Mucosa of stomach (tissue), 1 donor: Measurements from ENCODE around the gene NPHP4.

ENCODE experiments used
- H3K27me3 ChIP-seq: one replicate; pipeline ENCODE4 v1.7.0; 2013; ENCODE audit warnings: mild to moderate bottlenecking, low read length; ENCODE audit not compliant: control insufficient read depth, insufficient read depth
- H3K36me3 ChIP-seq: one replicate; pipeline ENCODE4 v1.7.0; 2013; ENCODE audit warnings: low read length; ENCODE audit not compliant: control insufficient read depth, insufficient read depth
- H3K4me1 ChIP-seq: one replicate; pipeline ENCODE4 v1.7.0; 2013; ENCODE audit warnings: mild to moderate bottlenecking, low read length; ENCODE audit not compliant: control insufficient read depth, insufficient read depth
- H3K4me3 ChIP-seq: one replicate; pipeline ENCODE4 v1.7.0; 2013; ENCODE audit warnings: low read length
- H3K9ac ChIP-seq: one replicate; pipeline ENCODE4 v1.7.0; 2013; ENCODE audit warnings: mild to moderate bottlenecking, low read length, moderate library complexity
- H3K9me3 ChIP-seq: one replicate; pipeline ENCODE4 v1.7.0; 2013; ENCODE audit warnings: mild to moderate bottlenecking, low read length, moderate library complexity; ENCODE audit not compliant: control insufficient read depth
- donor health status: Pancreatic carcinoma.

The NPHP4 gene

GRCh38 chr1:5827516-5827915 is 164.7 kb downstream of the NPHP4 start:
- H3K4me3 ChIP-seq = no peak overlapping the region
- H3K9me3 ChIP-seq = no peaks in the 10 kb centered on the region
- no peaks in the 10 kb centered on the region for H3K4me1 ChIP-seq
- H3K9ac ChIP-seq = no peak overlapping the region
- H3K27me3 ChIP-seq = peaks cover 5% of the 10 kb centered on the region
- no peaks in the 10 kb centered on the region for H3K36me3 ChIP-seq

- Histone ChIP-seq H3K4me1 (no peaks in the 10 kb centered on the region), H3K27me3 (peaks cover 3% of the 10 kb centered on the region), H3K9ac (no peak overlapping the region), H3K9me3 (no peaks in the 10 kb centered on the region), H3K4me3 (no peak overlapping the region), H3K36me3 (no peaks in the 10 kb centered on the region)
These were observed 165.6 kb downstream of the NPHP4 start for GRCh38 chr1:5826601-5827000.

GRCh38 chr1:5822726-5823125 is 169.5 kb downstream of the NPHP4 start:
- Histone ChIP-seq H3K36me3 (no peaks in the 10 kb centered on the region), H3K4me3 (no peak overlapping the region), H3K9me3 (no peaks in the 10 kb centered on the region), H3K27me3 (no peaks in the 10 kb centered on the region), H3K4me1 (no peaks in the 10 kb centered on the region), H3K9ac (no peak overlapping the region)

GRCh38 chr1:5822266-5822665 is 170.0 kb downstream of the NPHP4 start:
- Histone ChIP-seq H3K36me3 (no peaks in the 10 kb centered on the region), H3K4me3 (no peak overlapping the region), H3K27me3 (no peaks in the 10 kb centered on the region), H3K9ac (no peak overlapping the region), H3K9me3 (no peaks in the 10 kb centered on the region), H3K4me1 (no peaks in the 10 kb centered on the region)

GRCh38 chr1:5821540-5822176 is 170.6 kb downstream of the NPHP4 start:
- no peak overlapping the region for H3K4me3 ChIP-seq
- H3K27me3 ChIP-seq = no peaks in the 10 kb centered on the region
- no peaks in the 10 kb centered on the region for H3K4me1 ChIP-seq

GRCh38 chr1:5820026-5820421 is 172.2 kb downstream of the NPHP4 start:
- no peaks in the 10 kb centered on the region for H3K4me1 ChIP-seq
- H3K36me3 ChIP-seq = no peaks in the 10 kb centered on the region
- H3K4me3 ChIP-seq = no peak overlapping the region
- no peaks in the 10 kb centered on the region for H3K9me3 ChIP-seq
- no peak overlapping the region for H3K9ac ChIP-seq
- H3K27me3 ChIP-seq = no peaks in the 10 kb centered on the region

More at GRCh38 chr1:5821540-5822176, 170.6 kb downstream of the NPHP4 start:
- Histone ChIP-seq H3K36me3 (no peaks in the 10 kb centered on the region), H3K9ac (no peak overlapping the region), H3K9me3 (no peaks in the 10 kb centered on the region)

GRCh38 chr1:5819391-5820025 is 172.7 kb downstream of the NPHP4 start:
- H3K36me3 ChIP-seq = no peaks in the 10 kb centered on the region
- H3K9me3 ChIP-seq = no peaks in the 10 kb centered on the region
- no peaks in the 10 kb centered on the region for H3K27me3 ChIP-seq
- no peaks in the 10 kb centered on the region for H3K4me1 ChIP-seq
- H3K9ac ChIP-seq = no peak overlapping the region
- no peak overlapping the region for H3K4me3 ChIP-seq

GRCh38 chr1:5818755-5819154 is 173.5 kb downstream of the NPHP4 start:
- H3K36me3 ChIP-seq = no peaks in the 10 kb centered on the region
- no peak overlapping the region for H3K4me3 ChIP-seq
- no peak overlapping the region for H3K9ac ChIP-seq
- no peaks in the 10 kb centered on the region for H3K27me3 ChIP-seq
- H3K9me3 ChIP-seq = no peaks in the 10 kb centered on the region
- H3K4me1 ChIP-seq = no peaks in the 10 kb centered on the region

GRCh38 chr1:5815716-5816115 is 176.5 kb downstream of the NPHP4 start:
- no peaks in the 10 kb centered on the region for H3K4me1 ChIP-seq
- no peak overlapping the region for H3K9ac ChIP-seq
- H3K27me3 ChIP-seq = no peaks in the 10 kb centered on the region
- H3K9me3 ChIP-seq = no peaks in the 10 kb centered on the region
- no peaks in the 10 kb centered on the region for H3K36me3 ChIP-seq
- H3K4me3 ChIP-seq = no peak overlapping the region

GRCh38 chr1:5815211-5815610 is 177.0 kb downstream of the NPHP4 start:
- Histone ChIP-seq H3K4me3 (no peak overlapping the region), H3K9me3 (no peaks in the 10 kb centered on the region), H3K27me3 (no peaks in the 10 kb centered on the region), H3K9ac (no peak overlapping the region), H3K36me3 (no peaks in the 10 kb centered on the region), H3K4me1 (no peaks in the 10 kb centered on the region)

- no peaks in the 10 kb centered on the region for H3K27me3 ChIP-seq
- H3K36me3 ChIP-seq = no peaks in the 10 kb centered on the region
- H3K4me1 ChIP-seq = no peaks in the 10 kb centered on the region
- H3K9me3 ChIP-seq = no peaks in the 10 kb centered on the region
- no peak overlapping the region for H3K4me3 ChIP-seq
- H3K9ac ChIP-seq = no peak overlapping the region
These were observed 178.1 kb downstream of the NPHP4 start for GRCh38 chr1:5814046-5814619.

GRCh38 chr1:5813480-5813879 is 178.7 kb downstream of the NPHP4 start:
- no peaks in the 10 kb centered on the region for H3K4me1 ChIP-seq
- no peak overlapping the region for H3K9ac ChIP-seq
- H3K4me3 ChIP-seq = no peak overlapping the region
- H3K27me3 ChIP-seq = no peaks in the 10 kb centered on the region
- no peaks in the 10 kb centered on the region for H3K9me3 ChIP-seq
- H3K36me3 ChIP-seq = no peaks in the 10 kb centered on the region
